Fibroblast of lung (primary cell): ENCODE data around the gene EDA.

Experiments used
- EZH2 ChIP-seq: IDR thresholded peaks from 2 replicates; pipeline ENCODE4 v1.5.1; 2012; ENCODE audit warnings: low read length, control low read depth, mild to moderate bottlenecking; ENCODE audit errors: missing control alignments
- TF ChIP-seq, protein P1 (sequence below), 2 donors: IDR thresholded peaks in 1 of 2; conservative IDR thresholded peaks in 1 of 2; 1 replicate in 1 of 2; 2 replicates in 1 of 2; pipeline ENCODE4 v1.5.1; 2011 to 2012; ENCODE audit warnings: low read length in 2 of 2, control low read depth in 1 of 2, inconsistent platforms in 1 of 2, low read depth in 1 of 2, mild to moderate bottlenecking in 1 of 2

DNA sequence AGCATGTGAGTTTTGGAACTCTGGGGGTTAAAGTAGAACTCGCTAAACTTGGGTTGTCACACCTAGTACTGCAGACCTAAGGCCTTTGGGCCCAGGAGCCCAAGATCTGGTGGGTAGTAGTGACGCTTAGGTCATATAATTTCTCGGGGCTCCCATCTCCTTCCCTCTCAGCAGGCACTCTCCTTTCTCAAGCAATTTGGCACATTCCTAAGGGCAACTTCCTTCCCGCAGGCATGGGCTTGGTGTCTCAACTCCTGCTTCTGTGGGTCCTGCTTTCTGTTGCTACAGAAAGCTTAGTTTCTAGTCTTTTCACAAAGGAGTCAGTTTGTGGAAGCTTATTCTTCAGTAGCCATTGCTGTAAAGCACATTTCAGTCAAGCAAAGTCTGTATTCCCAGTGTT, 10.4 kb upstream of the EDA start:
- TF ChIP-seq EZH2: no peak
- TF ChIP-seq, protein P1, sequence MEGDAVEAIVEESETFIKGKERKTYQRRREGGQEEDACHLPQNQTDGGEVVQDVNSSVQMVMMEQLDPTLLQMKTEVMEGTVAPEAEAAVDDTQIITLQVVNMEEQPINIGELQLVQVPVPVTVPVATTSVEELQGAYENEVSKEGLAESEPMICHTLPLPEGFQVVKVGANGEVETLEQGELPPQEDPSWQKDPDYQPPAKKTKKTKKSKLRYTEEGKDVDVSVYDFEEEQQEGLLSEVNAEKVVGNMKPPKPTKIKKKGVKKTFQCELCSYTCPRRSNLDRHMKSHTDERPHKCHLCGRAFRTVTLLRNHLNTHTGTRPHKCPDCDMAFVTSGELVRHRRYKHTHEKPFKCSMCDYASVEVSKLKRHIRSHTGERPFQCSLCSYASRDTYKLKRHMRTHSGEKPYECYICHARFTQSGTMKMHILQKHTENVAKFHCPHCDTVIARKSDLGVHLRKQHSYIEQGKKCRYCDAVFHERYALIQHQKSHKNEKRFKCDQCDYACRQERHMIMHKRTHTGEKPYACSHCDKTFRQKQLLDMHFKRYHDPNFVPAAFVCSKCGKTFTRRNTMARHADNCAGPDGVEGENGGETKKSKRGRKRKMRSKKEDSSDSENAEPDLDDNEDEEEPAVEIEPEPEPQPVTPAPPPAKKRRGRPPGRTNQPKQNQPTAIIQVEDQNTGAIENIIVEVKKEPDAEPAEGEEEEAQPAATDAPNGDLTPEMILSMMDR (conservative IDR thresholded peaks at IDR 0.05 in 1 of 2, IDR thresholded peaks at IDR 0.05 in 1 of 2; ENCODE audit: low read depth in 1 of 2, low read length in 2 of 2): no peak
